Osteocyte (in vitro differentiated cells): Measurements from ENCODE around the gene TSC22D1. TPM values are rescaled to one million over a fixed set of nuclear protein-coding genes. Genes with fewer than 3 reads are reported as not detected.

Source experiments
- DNase-seq: peaks from one replicate; pipeline ENCODE4 v3.0.0; 2021; ENCODE audit warnings: mixed read lengths; ENCODE audit not compliant: unreplicated experiment; ENCODE audit errors: extremely low spot score
- H3K27ac Mint-ChIP-seq: one replicate; pipeline ENCODE4 v1.8.0; 2021; ENCODE audit warnings: mild to moderate bottlenecking, mixed read lengths; ENCODE audit not compliant: unreplicated experiment
- H3K27me3 Mint-ChIP-seq: one replicate; pipeline ENCODE4 v1.8.0; 2021; ENCODE audit warnings: mixed read lengths; ENCODE audit not compliant: unreplicated experiment
- H3K36me3 Mint-ChIP-seq: one replicate; pipeline ENCODE4 v1.8.0; 2021; ENCODE audit warnings: mixed read lengths; ENCODE audit not compliant: unreplicated experiment
- H3K4me1 Mint-ChIP-seq: one replicate; pipeline ENCODE4 v1.8.0; 2021; ENCODE audit warnings: mixed read lengths; ENCODE audit not compliant: unreplicated experiment
- H3K4me3 Mint-ChIP-seq: one replicate; pipeline ENCODE4 v1.8.0; 2021; ENCODE audit warnings: mild to moderate bottlenecking, moderate library complexity, mixed read lengths; ENCODE audit not compliant: unreplicated experiment
- H3K9me3 Mint-ChIP-seq: one replicate; pipeline ENCODE4 v1.8.0; 2021; ENCODE audit warnings: mixed read lengths; ENCODE audit not compliant: unreplicated experiment
- total RNA-seq: library from RNA; stranded (reverse); gene quantifications from 2 replicates; pipeline ENCODE4 v1.2.1, GENCODE V29; 2021
- TF ChIP-seq, protein P1 (sequence below): fragments of 200-600 bp; sonication (generic); IDR thresholded peaks from 2 replicates; pipeline ENCODE4 v1.5.0; 2021; ENCODE audit warnings: antibody characterized with exemption, mild to moderate bottlenecking, moderate library complexity

Gene TSC22D1
- total RNA-seq, 1 donor from 2014 or later: 118 TPM

DNA sequence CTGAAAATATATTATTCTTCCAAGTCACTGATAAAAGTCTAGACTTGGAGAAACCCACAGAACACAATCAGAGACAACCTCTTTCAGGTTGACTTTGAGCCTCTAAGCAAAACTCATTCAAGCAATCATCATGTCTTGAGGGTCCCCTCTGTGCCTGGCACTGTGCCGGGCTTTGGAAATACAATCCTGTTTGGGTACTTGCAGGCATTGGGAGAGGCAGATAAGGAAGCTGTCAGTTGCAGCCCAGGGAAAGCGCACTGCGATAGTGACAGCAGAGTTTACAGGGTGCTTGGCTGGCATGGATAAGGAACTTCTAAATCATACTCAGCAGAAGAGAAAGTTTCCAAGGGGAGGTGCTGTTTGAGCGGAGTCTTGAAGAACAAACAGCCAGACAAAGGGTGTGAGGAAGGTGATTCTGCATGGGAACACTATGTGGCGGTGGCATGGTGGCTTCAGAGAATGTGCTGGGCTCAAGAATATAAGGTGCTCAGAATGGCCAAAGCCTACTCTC is 193.4 kb downstream of the TSC22D1 start:
- Mint-ChIP-seq H3K27me3 (no peaks in the 10 kb centered on the region), H3K27ac (no peak overlapping the region), H3K4me3 (no peak overlapping the region), H3K4me1 (peaks cover 7% of the 10 kb centered on the region), H3K36me3 (peaks cover 17% of the 10 kb centered on the region), H3K9me3 (no peaks in the 10 kb centered on the region)
- TF ChIP-seq, protein P1, sequence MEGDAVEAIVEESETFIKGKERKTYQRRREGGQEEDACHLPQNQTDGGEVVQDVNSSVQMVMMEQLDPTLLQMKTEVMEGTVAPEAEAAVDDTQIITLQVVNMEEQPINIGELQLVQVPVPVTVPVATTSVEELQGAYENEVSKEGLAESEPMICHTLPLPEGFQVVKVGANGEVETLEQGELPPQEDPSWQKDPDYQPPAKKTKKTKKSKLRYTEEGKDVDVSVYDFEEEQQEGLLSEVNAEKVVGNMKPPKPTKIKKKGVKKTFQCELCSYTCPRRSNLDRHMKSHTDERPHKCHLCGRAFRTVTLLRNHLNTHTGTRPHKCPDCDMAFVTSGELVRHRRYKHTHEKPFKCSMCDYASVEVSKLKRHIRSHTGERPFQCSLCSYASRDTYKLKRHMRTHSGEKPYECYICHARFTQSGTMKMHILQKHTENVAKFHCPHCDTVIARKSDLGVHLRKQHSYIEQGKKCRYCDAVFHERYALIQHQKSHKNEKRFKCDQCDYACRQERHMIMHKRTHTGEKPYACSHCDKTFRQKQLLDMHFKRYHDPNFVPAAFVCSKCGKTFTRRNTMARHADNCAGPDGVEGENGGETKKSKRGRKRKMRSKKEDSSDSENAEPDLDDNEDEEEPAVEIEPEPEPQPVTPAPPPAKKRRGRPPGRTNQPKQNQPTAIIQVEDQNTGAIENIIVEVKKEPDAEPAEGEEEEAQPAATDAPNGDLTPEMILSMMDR: no peak
- no peak for DNase-seq

Other genes with a start within 250 kb of the TSC22D1 start
- 7.7 and 8.4 TPM in 2 replicates for gene SERP2, start 202.5 kb downstream of the TSC22D1 start, total RNA-seq